GM10248 (cell line): ENCODE measurements around the gene DNAAF5.

ENCODE experiments used
- CTCF ChIA-PET: fragments of 300-600 bp; sonication (Branson Sonifier 250); formaldehyde crosslinking; extraction: SDS; loops from one replicate; lab custom pipeline; 2021; ENCODE audit warnings: antibody characterized with exemption; lab: Yijun Ruan, JAX
- POLR2A ChIA-PET: fragments of 350-650 bp; sonication (Branson Sonifier 250); formaldehyde crosslinking; extraction: SDS; loops from one replicate; lab custom pipeline; 2020; ENCODE audit warnings: antibody characterized with exemption; lab: Yijun Ruan, JAX
- DNase-seq: peaks from one replicate; pipeline ENCODE4 v3.0.0; 2012; ENCODE audit errors: extremely low spot score
- CTCF ChIP-seq: IDR thresholded peaks from 2 replicates; pipeline ENCODE4 v1.5.1; 2012; ENCODE audit warnings: mild to moderate bottlenecking, low read depth; ENCODE audit errors: extremely low read depth, missing control alignments, control extremely low read depth

The DNAAF5 gene

GRCh38 chr7:778968-779451 lies 52.5 kb downstream of the DNAAF5 start:
- ChIA-PET POLR2A (no interaction called here), CTCF (no interaction called here)
- DNase-seq = no peak
- TF ChIP-seq CTCF = no peak

- ChIA-PET POLR2A (no interaction called here), CTCF (no interaction called here)
- no peak for TF ChIP-seq CTCF
- DNase-seq = no peak
These were observed 53.0 kb downstream of the DNAAF5 start for GRCh38 chr7:779480-779879.

GRCh38 chr7:780081-780480 lies 53.6 kb downstream of the DNAAF5 start:
- ChIA-PET POLR2A (no interaction called here), CTCF (no interaction called here)
- TF ChIP-seq CTCF = no peak
- DNase-seq = no peak

GRCh38 chr7:780516-780915 lies 54.0 kb downstream of the DNAAF5 start:
- CTCF ChIA-PET = no interaction called here
- DNase-seq = no peak
- POLR2A ChIA-PET = no interaction called here
- TF ChIP-seq CTCF = no peak

- DNase-seq = no peak
- ChIA-PET POLR2A (no interaction called here), CTCF (no interaction called here)
- no peak for TF ChIP-seq CTCF
These were observed 54.8 kb downstream of the DNAAF5 start for GRCh38 chr7:781186-781849.

- DNase-seq = no peak
- CTCF ChIA-PET = no interaction called here
- POLR2A ChIA-PET = no interaction called here
- TF ChIP-seq CTCF = no peak
These were observed 55.5 kb downstream of the DNAAF5 start for GRCh38 chr7:781936-782529.
